HEK293 (cell line): ENCODE results near the gene NLRX1.
"Not testable (repeated sequence)": the region's sequence is repeated elsewhere in the genome, so short reads cannot be mapped to it uniquely, and the experiment has no call there.

Source experiments
- CTCF ChIA-PET: fragments of 350-600 bp; formaldehyde crosslinking; extraction: SDS; loops from one replicate; lab custom pipeline; 2021; ENCODE audit warnings: antibody characterized with exemption; lab: Yijun Ruan, JAX
- POLR2A ChIA-PET: fragments of 300-600 bp; formaldehyde crosslinking; extraction: SDS; loops from one replicate; lab custom pipeline; 2020; ENCODE audit warnings: antibody characterized with exemption, inconsistent platforms; lab: Yijun Ruan, JAX
- H3K27ac ChIP-seq: fragments of 200-500 bp; sonication (Bioruptor generic); 2 replicates; pipeline ENCODE4 v1.5.1; 2014; ENCODE audit warnings: low read depth, low read length, control low read depth, inconsistent platforms; ENCODE audit errors: extremely low read depth
- H3K36me3 ChIP-seq, 2 experiments: fragments of 200-500 bp in 1 of 2; sonication (Bioruptor generic) in 1 of 2; 1 replicate in 1 of 2; 2 replicates in 1 of 2; pipeline ENCODE4 v1.5.1; 2014 to 2017; ENCODE audit warnings: inconsistent platforms in 2 of 2, low read length in 2 of 2; ENCODE audit not compliant: control insufficient read depth in 2 of 2, insufficient read depth in 1 of 2
- H3K4me1 ChIP-seq: fragments of 200-500 bp; sonication (Bioruptor generic); 2 replicates; pipeline ENCODE4 v1.5.1; 2014; ENCODE audit warnings: mild to moderate bottlenecking, low read length, inconsistent platforms; ENCODE audit not compliant: control insufficient read depth, insufficient read depth
- H3K4me3 ChIP-seq: 2 replicates; pipeline ENCODE4 v1.5.1; 2011; ENCODE audit warnings: low read depth, mild to moderate bottlenecking, control low read depth, low read length, moderate library complexity
- H3K9me3 ChIP-seq: fragments of 200-500 bp; sonication (Bioruptor generic); 2 replicates; pipeline ENCODE4 v1.5.1; 2014; ENCODE audit warnings: low read depth, low read length, inconsistent platforms; ENCODE audit not compliant: control insufficient read depth, insufficient read depth
- GLI2 ChIP-seq: fragments of 450-650 bp; formaldehyde crosslinking; IDR thresholded peaks from 2 replicates; pipeline ENCODE4; 2017; ENCODE audit warnings: missing biosample characterization, missing genetic modification characterization, low read depth, borderline replicate concordance
- GLI4 ChIP-seq: fragments of 450-650 bp; formaldehyde crosslinking; IDR thresholded peaks from 2 replicates; pipeline ENCODE4 v1.5.1; 2016; ENCODE audit warnings: missing biosample characterization, missing genetic modification characterization
- HOXD13 ChIP-seq: sonication (generic); formaldehyde crosslinking; IDR thresholded peaks from 2 replicates; pipeline ENCODE4 v1.8.0; 2022; ENCODE audit warnings: missing genetic modification reagents, borderline replicate concordance
- KLF9 ChIP-seq: fragments of 450-650 bp; formaldehyde crosslinking; IDR thresholded peaks from 2 replicates; pipeline ENCODE4 v1.5.1; 2016; ENCODE audit warnings: missing biosample characterization, missing genetic modification characterization, low read depth
- MEIS1 ChIP-seq: sonication (generic); formaldehyde crosslinking; IDR thresholded peaks from 2 replicates; pipeline ENCODE4 v1.8.1; 2022; ENCODE audit warnings: missing genetic modification reagents, mild to moderate bottlenecking, borderline replicate concordance
- OSR2 ChIP-seq: fragments of 450-650 bp; formaldehyde crosslinking; IDR thresholded peaks from 2 replicates; pipeline ENCODE4 v1.5.1; 2016; ENCODE audit warnings: missing biosample characterization, missing genetic modification characterization
- SP2 ChIP-seq: fragments of 450-650 bp; formaldehyde crosslinking; IDR thresholded peaks from 2 replicates; pipeline ENCODE4 v1.5.1; 2016; ENCODE audit warnings: missing biosample characterization, missing genetic modification characterization
- SP7 ChIP-seq: fragments of 450-650 bp; formaldehyde crosslinking; IDR thresholded peaks from 2 replicates; pipeline ENCODE4 v1.5.1; 2016; ENCODE audit warnings: missing biosample characterization, missing genetic modification characterization
- WT1 ChIP-seq: fragments of 450-650 bp; formaldehyde crosslinking; IDR thresholded peaks from 2 replicates; pipeline ENCODE4 v1.5.1; 2016; ENCODE audit warnings: missing biosample characterization, missing genetic modification characterization
- ZBTB21 ChIP-seq: fragments of 450-650 bp; formaldehyde crosslinking; IDR thresholded peaks from 2 replicates; pipeline ENCODE4 v1.5.1; 2017; ENCODE audit warnings: missing biosample characterization, missing genetic modification characterization
- ZBTB7A ChIP-seq: fragments of 450-650 bp; formaldehyde crosslinking; IDR thresholded peaks from 2 replicates; pipeline ENCODE4 v1.5.1; 2016; ENCODE audit warnings: low read depth, missing biosample characterization, missing genetic modification characterization
- ZBTB8A ChIP-seq: fragments of 450-650 bp; formaldehyde crosslinking; IDR thresholded peaks from 2 replicates; pipeline ENCODE4 v1.5.1; 2016; ENCODE audit warnings: missing biosample characterization, missing genetic modification characterization
- ZEB2 ChIP-seq: fragments of 450-650 bp; formaldehyde crosslinking; IDR thresholded peaks from 2 replicates; pipeline ENCODE4 v1.5.1; 2016; ENCODE audit warnings: missing biosample characterization, missing genetic modification characterization
- ZNF114 ChIP-seq: fragments of 450-650 bp; formaldehyde crosslinking; IDR thresholded peaks from 2 replicates; pipeline ENCODE4 v1.5.0; 2017; ENCODE audit warnings: missing biosample characterization, missing genetic modification characterization
- ZNF155 ChIP-seq: fragments of 450-650 bp; formaldehyde crosslinking; IDR thresholded peaks from 2 replicates; pipeline ENCODE4 v1.5.1; 2016; ENCODE audit warnings: missing biosample characterization, missing genetic modification characterization
- ZNF202 ChIP-seq: fragments of 450-650 bp; formaldehyde crosslinking; IDR thresholded peaks from 2 replicates; pipeline ENCODE4 v1.5.1; 2016; ENCODE audit warnings: missing biosample characterization, missing genetic modification characterization, borderline replicate concordance
- ZNF221 ChIP-seq: fragments of 450-650 bp; formaldehyde crosslinking; IDR thresholded peaks from 2 replicates; pipeline ENCODE4 v1.5.1; 2017; ENCODE audit warnings: missing biosample characterization, missing genetic modification characterization, borderline replicate concordance
- ZNF223 ChIP-seq: fragments of 450-650 bp; formaldehyde crosslinking; IDR thresholded peaks from 2 replicates; pipeline ENCODE4 v1.5.1; 2016; ENCODE audit warnings: missing biosample characterization, missing genetic modification characterization
- ZNF274 ChIP-seq, 2 experiments: fragments of 200-500 bp in 1 of 2; fragments of 450-650 bp in 1 of 2; sonication (Bioruptor generic) in 1 of 2; formaldehyde crosslinking in 1 of 2; IDR thresholded peaks; 2 replicates each; pipeline versions ENCODE4 v1.5.1 to v1.6.1; 2014 to 2016; ENCODE audit warnings: borderline replicate concordance in 1 of 2, inconsistent platforms in 1 of 2, low read length in 1 of 2, missing biosample characterization in 1 of 2, missing genetic modification characterization in 1 of 2
- ZNF394 ChIP-seq: fragments of 450-650 bp; formaldehyde crosslinking; IDR thresholded peaks from 2 replicates; pipeline ENCODE4 v1.5.1; 2016; ENCODE audit warnings: missing biosample characterization, missing genetic modification characterization, mild to moderate bottlenecking, moderate library complexity, borderline replicate concordance
- ZNF433 ChIP-seq: fragments of 450-650 bp; formaldehyde crosslinking; IDR thresholded peaks from 2 replicates; pipeline ENCODE4 v1.5.1; 2016; ENCODE audit warnings: missing biosample characterization, missing genetic modification characterization, low read depth
- ZNF501 ChIP-seq: fragments of 450-650 bp; formaldehyde crosslinking; IDR thresholded peaks from 2 replicates; pipeline ENCODE4 v1.5.1; 2016; ENCODE audit warnings: missing biosample characterization, missing genetic modification characterization
- ZNF596 ChIP-seq: fragments of 450-650 bp; IDR thresholded peaks from 2 replicates; pipeline ENCODE4 v1.5.0; 2018; ENCODE audit warnings: missing biosample characterization, mild to moderate bottlenecking, missing genetic modification characterization, moderate library complexity
- ZNF600 ChIP-seq: fragments of 450-650 bp; formaldehyde crosslinking; IDR thresholded peaks from 2 replicates; pipeline ENCODE4 v1.5.1; 2016; ENCODE audit warnings: missing biosample characterization, missing genetic modification characterization
- ZNF658 ChIP-seq: fragments of 450-650 bp; formaldehyde crosslinking; IDR thresholded peaks from 2 replicates; pipeline ENCODE4; 2016; ENCODE audit warnings: missing biosample characterization, missing genetic modification characterization
- ZNF660 ChIP-seq: fragments of 450-650 bp; IDR thresholded peaks from 2 replicates; pipeline ENCODE4 v1.5.1; 2018; ENCODE audit warnings: missing biosample characterization, mild to moderate bottlenecking, missing genetic modification characterization
- TF ChIP-seq, protein P1 (sequence below): fragments of 450-650 bp; formaldehyde crosslinking; IDR thresholded peaks from 2 replicates; pipeline ENCODE4 v1.5.1; 2017; ENCODE audit warnings: missing biosample characterization, mild to moderate bottlenecking, missing genetic modification characterization, moderate library complexity

The NLRX1 gene

DNA sequence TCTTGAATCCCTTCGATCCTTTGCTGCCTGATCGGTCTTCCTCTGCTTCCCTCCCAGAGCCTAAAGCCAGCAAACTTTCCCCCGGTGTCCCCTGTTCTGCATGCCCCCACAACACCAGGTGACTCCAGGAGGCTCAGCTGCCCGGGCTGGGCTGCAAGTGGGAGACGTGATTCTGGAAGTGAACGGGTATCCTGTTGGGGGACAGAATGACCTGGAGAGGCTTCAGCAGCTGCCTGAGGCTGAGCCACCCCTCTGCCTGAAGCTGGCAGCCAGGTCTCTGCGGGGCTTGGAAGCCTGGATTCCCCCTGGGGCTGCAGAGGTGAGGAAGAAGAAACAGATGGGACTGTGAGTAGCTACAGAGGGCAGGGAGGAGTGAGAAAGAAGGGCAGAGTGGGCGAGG, 20.4 kb downstream of the NLRX1 start (continued):
- no peak for TF ChIP-seq ZBTB7A (tag by site-specific recombination)
- TF ChIP-seq ZNF600, result no peak
- TF ChIP-seq OSR2, result no peak
- no peak for TF ChIP-seq ZNF433 (tag by site-specific recombination)
- TF ChIP-seq ZNF223 (tag by site-specific recombination), result no peak
- TF ChIP-seq, protein P1, sequence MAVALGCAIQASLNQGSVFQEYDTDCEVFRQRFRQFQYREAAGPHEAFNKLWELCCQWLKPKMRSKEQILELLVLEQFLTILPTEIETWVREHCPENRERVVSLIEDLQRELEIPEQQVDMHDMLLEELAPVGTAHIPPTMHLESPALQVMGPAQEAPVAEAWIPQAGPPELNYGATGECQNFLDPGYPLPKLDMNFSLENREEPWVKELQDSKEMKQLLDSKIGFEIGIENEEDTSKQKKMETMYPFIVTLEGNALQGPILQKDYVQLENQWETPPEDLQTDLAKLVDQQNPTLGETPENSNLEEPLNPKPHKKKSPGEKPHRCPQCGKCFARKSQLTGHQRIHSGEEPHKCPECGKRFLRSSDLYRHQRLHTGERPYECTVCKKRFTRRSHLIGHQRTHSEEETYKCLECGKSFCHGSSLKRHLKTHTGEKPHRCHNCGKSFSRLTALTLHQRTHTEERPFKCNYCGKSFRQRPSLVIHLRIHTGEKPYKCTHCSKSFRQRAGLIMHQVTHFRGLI (tag by site-specific recombination), result no peak
- TF ChIP-seq ZNF221 (tag by site-specific recombination), result no peak
- TF ChIP-seq MEIS1 (CRISPR knock-in tag), result no peak
- TF ChIP-seq ZNF658 (tag by site-specific recombination), result no peak

DNA sequence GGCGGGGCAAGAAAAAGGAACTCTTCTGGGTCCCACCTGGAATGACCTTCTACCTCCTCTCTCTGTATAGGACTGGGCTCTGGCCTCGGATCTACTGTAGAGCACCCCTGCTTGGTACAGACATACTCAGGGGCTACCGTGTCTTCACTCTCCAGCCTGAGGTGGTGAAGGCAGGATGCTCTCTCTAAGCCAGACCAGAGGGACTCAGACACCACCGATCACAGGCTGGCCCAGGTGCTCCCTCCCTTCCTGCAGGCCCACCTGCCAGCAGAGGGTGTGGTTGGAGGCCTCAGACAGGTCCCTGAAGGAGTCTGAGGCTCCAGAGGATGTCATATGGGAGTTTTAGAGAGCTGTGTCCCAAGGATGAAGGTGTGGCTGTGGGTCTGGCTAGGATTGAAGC, 20.9 kb downstream of the NLRX1 start:
- POLR2A ChIA-PET, result interaction anchor here (0.8 kb wide), 1 partner anchor 10 kb away, joined by 3 read pairs; no protein-coding TSS in a partner anchor
- CTCF ChIA-PET, result no interaction called here

DNA sequence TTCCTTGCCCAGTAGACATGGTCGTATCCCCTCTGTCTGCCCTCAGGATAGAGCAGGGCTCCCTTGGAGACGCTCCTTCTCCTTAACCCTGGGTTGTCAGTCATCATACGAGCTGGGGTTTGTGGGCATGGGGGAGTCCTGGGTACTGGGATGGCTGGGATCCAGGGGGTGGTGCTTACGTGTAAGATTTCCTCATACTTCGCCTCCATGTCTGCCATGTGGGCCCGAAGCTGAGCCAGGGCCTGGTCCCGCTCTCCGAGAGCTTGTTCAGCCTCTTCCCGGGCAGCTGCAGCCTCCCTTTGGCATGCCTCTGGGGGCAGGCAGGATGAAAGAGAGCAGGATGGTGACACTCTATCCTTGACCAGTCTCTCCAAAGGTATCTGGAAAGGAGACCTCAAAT, 22.0 kb downstream of the NLRX1 start:
- CTCF ChIA-PET, result interaction anchor here (0.5 to 1.1 kb wide), 6 partner anchors 11 to 628 kb away, joined by 3 to 6 read pairs (median 3); partner anchors contain the start of gene PHLDB1
- Histone ChIP-seq H3K36me3 (no peaks in the 10 kb centered on the region), H3K4me1 (no peaks in the 10 kb centered on the region), H3K9me3 (no peaks in the 10 kb centered on the region), H3K4me3 (no peak overlapping the region), H3K27ac (no peak overlapping the region)
- POLR2A ChIA-PET, result interaction anchor here (2.1 kb wide), 1 partner anchor 95 kb away, joined by 6 read pairs; a partner anchor contains a TSS
- no peak for TF ChIP-seq GLI4 (tag by site-specific recombination)
- TF ChIP-seq ZNF114 (tag by site-specific recombination), result no peak
- no peak for TF ChIP-seq ZEB2 (tag by site-specific recombination)
- no peak for TF ChIP-seq SP2 (tag by site-specific recombination)
- TF ChIP-seq SP7, result no peak
- no peak for TF ChIP-seq ZNF202 (tag by site-specific recombination)
- TF ChIP-seq ZNF394 (tag by site-specific recombination), result no peak
- no peak for TF ChIP-seq ZNF596
- TF ChIP-seq ZNF155 (tag by site-specific recombination), result no peak
- no peak for TF ChIP-seq HOXD13
- TF ChIP-seq ZBTB21 (tag by site-specific recombination), result no peak
- no peak for TF ChIP-seq ZNF501 (tag by site-specific recombination)
- TF ChIP-seq KLF9 (tag by site-specific recombination), result no peak

More for the DNA sequence above, 20.9 kb downstream of the NLRX1 start:
- TF ChIP-seq GLI2 (tag by site-specific recombination) (no peak), ZNF274 (IDR thresholded peaks at IDR 0.05; ENCODE audit: low read length) (no peak), ZNF274 (tag by site-specific recombination; IDR thresholded peaks at IDR 0.05; ENCODE audit: borderline replicate concordance) (no peak), ZNF660 (tag by site-specific recombination) (no peak), GLI4 (tag by site-specific recombination) (no peak), WT1 (tag by site-specific recombination) (no peak), ZBTB8A (tag by site-specific recombination) (no peak)
- Histone ChIP-seq H3K4me1 (no peaks in the 10 kb centered on the region), H3K9me3 (no peaks in the 10 kb centered on the region), H3K4me3 (no peak overlapping the region), H3K36me3 (no peaks in the 10 kb centered on the region), H3K27ac (no peak overlapping the region)

DNA sequence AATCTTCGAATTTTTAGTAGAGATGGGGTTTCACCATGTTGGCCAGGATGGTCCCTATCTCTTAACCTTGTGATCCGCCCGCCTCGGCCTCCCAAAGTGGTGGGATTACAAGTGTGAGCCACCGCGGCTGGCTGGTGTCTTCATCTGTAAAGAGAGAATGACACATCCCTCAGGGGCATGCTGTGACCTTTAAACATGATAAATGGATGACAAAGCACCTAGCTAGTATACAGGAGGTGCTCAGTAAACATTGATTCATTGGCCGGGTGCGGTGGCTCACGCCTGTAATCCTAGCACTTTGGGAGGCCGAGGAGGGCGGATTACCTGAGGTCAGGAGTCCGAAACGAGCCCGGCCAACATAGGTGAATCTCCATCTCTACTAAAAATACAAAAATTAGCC, 22.7 kb downstream of the NLRX1 start:
- not testable (repeated sequence) for H3K9me3 ChIP-seq, H3K4me3 ChIP-seq, H3K36me3 ChIP-seq, H3K4me1 ChIP-seq, H3K27ac ChIP-seq
- ChIA-PET CTCF (interaction anchor here (0.6 to 1.1 kb wide), 3 partner anchors 22 to 183 kb away, joined by 3 to 4 read pairs (median 3); no protein-coding TSS in a partner anchor), POLR2A (interaction anchor here (2.1 kb wide), 1 partner anchor 96 kb away, joined by 6 read pairs; a partner anchor contains a TSS)
